ENCODE results near the gene SNX9.

DNA sequence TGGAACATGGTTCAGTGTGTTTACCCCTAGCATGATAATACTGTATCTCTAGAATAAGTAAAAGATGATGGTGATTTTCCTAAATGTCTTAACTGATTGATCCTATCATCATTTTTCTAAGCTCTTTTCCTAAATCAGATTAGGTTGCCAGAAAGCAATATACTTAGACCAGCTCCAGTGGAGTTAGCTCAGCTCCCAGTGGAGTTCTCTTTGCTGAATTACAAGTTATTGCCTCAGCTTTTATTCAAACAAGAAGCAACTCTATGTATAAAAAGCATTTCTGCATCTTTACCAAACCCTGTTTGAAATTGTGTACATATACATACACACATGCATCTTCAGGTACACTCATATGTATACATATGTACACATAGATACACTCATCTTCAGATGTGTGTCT lies 44.9 kb downstream of the SNX9 start:
- TF ChIP-seq, protein P1, sequence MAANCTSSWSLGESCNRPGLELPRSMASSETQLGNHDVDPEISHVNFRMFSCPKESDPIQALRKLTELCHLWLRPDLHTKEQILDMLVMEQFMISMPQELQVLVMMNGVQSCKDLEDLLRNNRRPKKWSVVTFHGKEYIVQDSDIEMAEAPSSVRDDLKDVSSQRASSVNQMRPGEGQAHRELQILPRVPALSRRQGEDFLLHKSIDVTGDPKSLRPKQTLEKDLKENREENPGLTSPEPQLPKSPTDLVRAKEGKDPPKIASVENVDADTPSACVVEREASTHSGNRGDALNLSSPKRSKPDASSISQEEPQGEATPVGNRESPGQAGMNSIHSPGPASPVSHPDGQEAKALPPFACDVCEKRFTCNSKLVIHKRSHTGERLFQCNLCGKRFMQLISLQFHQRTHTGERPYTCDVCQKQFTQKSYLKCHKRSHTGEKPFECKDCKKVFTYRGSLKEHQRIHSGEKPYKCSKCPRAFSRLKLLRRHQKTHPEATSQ (tag by site-specific recombination; IDR thresholded peaks at IDR 0.05) = no peak
- no peak for TF ChIP-seq ZNF19 (tag by site-specific recombination; IDR thresholded peaks at IDR 0.05; ENCODE audit: low read depth)
- no peak for TF ChIP-seq ZNF274 (IDR thresholded peaks at IDR 0.05; ENCODE audit: low read length)
- no peak for TF ChIP-seq ZNF274 (tag by site-specific recombination; IDR thresholded peaks at IDR 0.05; ENCODE audit: borderline replicate concordance)
- TF ChIP-seq ZNF24 (tag by site-specific recombination; IDR thresholded peaks at IDR 0.05) = no peak
- TF ChIP-seq ZNF747 (tag by site-specific recombination; IDR thresholded peaks at IDR 0.05) = no peak
- TF ChIP-seq, protein P2, sequence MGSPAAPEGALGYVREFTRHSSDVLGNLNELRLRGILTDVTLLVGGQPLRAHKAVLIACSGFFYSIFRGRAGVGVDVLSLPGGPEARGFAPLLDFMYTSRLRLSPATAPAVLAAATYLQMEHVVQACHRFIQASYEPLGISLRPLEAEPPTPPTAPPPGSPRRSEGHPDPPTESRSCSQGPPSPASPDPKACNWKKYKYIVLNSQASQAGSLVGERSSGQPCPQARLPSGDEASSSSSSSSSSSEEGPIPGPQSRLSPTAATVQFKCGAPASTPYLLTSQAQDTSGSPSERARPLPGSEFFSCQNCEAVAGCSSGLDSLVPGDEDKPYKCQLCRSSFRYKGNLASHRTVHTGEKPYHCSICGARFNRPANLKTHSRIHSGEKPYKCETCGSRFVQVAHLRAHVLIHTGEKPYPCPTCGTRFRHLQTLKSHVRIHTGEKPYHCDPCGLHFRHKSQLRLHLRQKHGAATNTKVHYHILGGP (tag by site-specific recombination; IDR thresholded peaks at IDR 0.05) = no peak
- TF ChIP-seq, protein P3, sequence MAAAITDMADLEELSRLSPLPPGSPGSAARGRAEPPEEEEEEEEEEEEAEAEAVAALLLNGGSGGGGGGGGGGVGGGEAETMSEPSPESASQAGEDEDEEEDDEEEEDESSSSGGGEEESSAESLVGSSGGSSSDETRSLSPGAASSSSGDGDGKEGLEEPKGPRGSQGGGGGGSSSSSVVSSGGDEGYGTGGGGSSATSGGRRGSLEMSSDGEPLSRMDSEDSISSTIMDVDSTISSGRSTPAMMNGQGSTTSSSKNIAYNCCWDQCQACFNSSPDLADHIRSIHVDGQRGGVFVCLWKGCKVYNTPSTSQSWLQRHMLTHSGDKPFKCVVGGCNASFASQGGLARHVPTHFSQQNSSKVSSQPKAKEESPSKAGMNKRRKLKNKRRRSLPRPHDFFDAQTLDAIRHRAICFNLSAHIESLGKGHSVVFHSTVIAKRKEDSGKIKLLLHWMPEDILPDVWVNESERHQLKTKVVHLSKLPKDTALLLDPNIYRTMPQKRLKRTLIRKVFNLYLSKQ (tag by site-specific recombination; IDR thresholded peaks at IDR 0.05; ENCODE audit: borderline replicate concordance) = no peak
- no peak for TF ChIP-seq ZNF138 (tag by site-specific recombination; IDR thresholded peaks at IDR 0.05; ENCODE audit: borderline replicate concordance)
- TF ChIP-seq, protein P4, sequence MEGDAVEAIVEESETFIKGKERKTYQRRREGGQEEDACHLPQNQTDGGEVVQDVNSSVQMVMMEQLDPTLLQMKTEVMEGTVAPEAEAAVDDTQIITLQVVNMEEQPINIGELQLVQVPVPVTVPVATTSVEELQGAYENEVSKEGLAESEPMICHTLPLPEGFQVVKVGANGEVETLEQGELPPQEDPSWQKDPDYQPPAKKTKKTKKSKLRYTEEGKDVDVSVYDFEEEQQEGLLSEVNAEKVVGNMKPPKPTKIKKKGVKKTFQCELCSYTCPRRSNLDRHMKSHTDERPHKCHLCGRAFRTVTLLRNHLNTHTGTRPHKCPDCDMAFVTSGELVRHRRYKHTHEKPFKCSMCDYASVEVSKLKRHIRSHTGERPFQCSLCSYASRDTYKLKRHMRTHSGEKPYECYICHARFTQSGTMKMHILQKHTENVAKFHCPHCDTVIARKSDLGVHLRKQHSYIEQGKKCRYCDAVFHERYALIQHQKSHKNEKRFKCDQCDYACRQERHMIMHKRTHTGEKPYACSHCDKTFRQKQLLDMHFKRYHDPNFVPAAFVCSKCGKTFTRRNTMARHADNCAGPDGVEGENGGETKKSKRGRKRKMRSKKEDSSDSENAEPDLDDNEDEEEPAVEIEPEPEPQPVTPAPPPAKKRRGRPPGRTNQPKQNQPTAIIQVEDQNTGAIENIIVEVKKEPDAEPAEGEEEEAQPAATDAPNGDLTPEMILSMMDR (tag by site-specific recombination; IDR thresholded peaks at IDR 0.05) = no peak
- TF ChIP-seq, protein P5, sequence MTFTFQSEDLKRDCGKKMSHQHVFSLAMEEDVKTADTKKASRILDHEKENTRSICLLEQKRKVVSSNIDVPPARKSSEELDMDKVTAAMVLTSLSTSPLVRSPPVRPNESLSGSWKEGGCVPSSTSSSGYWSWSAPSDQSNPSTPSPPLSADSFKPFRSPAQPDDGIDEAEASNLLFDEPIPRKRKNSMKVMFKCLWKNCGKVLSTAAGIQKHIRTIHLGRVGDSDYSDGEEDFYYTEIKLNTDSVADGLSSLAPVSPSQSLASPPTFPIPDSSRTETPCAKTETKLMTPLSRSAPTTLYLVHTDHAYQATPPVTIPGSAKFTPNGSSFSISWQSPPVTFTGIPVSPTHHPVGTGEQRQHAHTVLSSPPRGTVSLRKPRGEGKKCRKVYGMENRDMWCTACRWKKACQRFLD (tag by site-specific recombination; IDR thresholded peaks at IDR 0.05) = no peak
- TF ChIP-seq, protein P6, sequence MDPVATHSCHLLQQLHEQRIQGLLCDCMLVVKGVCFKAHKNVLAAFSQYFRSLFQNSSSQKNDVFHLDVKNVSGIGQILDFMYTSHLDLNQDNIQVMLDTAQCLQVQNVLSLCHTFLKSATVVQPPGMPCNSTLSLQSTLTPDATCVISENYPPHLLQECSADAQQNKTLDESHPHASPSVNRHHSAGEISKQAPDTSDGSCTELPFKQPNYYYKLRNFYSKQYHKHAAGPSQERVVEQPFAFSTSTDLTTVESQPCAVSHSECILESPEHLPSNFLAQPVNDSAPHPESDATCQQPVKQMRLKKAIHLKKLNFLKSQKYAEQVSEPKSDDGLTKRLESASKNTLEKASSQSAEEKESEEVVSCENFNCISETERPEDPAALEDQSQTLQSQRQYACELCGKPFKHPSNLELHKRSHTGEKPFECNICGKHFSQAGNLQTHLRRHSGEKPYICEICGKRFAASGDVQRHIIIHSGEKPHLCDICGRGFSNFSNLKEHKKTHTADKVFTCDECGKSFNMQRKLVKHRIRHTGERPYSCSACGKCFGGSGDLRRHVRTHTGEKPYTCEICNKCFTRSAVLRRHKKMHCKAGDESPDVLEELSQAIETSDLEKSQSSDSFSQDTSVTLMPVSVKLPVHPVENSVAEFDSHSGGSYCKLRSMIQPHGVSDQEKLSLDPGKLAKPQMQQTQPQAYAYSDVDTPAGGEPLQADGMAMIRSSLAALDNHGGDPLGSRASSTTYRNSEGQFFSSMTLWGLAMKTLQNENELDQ (tag by site-specific recombination; IDR thresholded peaks at IDR 0.05; ENCODE audit: low read depth) = no peak
- no peak for TF ChIP-seq ZNF768 (tag by site-specific recombination; IDR thresholded peaks at IDR 0.05)
- TF ChIP-seq, protein P7, sequence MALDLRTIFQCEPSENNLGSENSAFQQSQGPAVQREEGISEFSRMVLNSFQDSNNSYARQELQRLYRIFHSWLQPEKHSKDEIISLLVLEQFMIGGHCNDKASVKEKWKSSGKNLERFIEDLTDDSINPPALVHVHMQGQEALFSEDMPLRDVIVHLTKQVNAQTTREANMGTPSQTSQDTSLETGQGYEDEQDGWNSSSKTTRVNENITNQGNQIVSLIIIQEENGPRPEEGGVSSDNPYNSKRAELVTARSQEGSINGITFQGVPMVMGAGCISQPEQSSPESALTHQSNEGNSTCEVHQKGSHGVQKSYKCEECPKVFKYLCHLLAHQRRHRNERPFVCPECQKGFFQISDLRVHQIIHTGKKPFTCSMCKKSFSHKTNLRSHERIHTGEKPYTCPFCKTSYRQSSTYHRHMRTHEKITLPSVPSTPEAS (tag by site-specific recombination; IDR thresholded peaks at IDR 0.05) = no peak
- TF ChIP-seq, protein P8, sequence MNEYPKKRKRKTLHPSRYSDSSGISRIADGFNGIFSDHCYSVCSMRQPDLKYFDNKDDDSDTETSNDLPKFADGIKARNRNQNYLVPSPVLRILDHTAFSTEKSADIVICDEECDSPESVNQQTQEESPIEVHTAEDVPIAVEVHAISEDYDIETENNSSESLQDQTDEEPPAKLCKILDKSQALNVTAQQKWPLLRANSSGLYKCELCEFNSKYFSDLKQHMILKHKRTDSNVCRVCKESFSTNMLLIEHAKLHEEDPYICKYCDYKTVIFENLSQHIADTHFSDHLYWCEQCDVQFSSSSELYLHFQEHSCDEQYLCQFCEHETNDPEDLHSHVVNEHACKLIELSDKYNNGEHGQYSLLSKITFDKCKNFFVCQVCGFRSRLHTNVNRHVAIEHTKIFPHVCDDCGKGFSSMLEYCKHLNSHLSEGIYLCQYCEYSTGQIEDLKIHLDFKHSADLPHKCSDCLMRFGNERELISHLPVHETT (tag by site-specific recombination; IDR thresholded peaks at IDR 0.05) = no peak

All from HEK293 (cell line).